SIG-M5 (cell line): ENCODE data around the gene XKR7.
"Not testable (repeated sequence)": the region's sequence is repeated elsewhere in the genome, so short reads cannot be mapped to it uniquely, and the experiment has no call there.

Experiments used
- DNase-seq: peaks from one replicate; lab custom pipeline; 2025; lab: John Stamatoyannopoulos, UW

Gene XKR7

GRCh38 chr20:31967830-31968249 lies at the start of gene XKR7:
TSS of gene XKR7 (plus strand) at chr20:31968151. CDS start at chr20:31968176, 25 bp downstream.
- no peak for DNase-seq

GRCh38 chr20:31918466-31919105 lies 49.4 kb upstream of the XKR7 start:
- DNase-seq, result no peak

GRCh38 chr20:31919410-31920155 lies 48.4 kb upstream of the XKR7 start:
- no peak for DNase-seq

GRCh38 chr20:31920275-31920855 lies 47.6 kb upstream of the XKR7 start:
- no peak for DNase-seq

- not testable (repeated sequence) for DNase-seq
Measured at GRCh38 chr20:31921480-31921879, 46.5 kb upstream of the XKR7 start.

GRCh38 chr20:31922181-31922580 lies 45.8 kb upstream of the XKR7 start:
- no peak for DNase-seq

GRCh38 chr20:31922588-31922987 lies 45.4 kb upstream of the XKR7 start:
- DNase-seq, result no peak

GRCh38 chr20:31923388-31924331 lies 44.3 kb upstream of the XKR7 start:
- DNase-seq, result no peak

- no peak for DNase-seq
Measured at GRCh38 chr20:31924561-31924960, 43.4 kb upstream of the XKR7 start.

GRCh38 chr20:31925631-31926030 lies 42.3 kb upstream of the XKR7 start:
- DNase-seq, result no peak

GRCh38 chr20:31926493-31926892 lies 41.5 kb upstream of the XKR7 start:
- no peak for DNase-seq

- no peak for DNase-seq
Measured at GRCh38 chr20:31927627-31928159, 40.3 kb upstream of the XKR7 start.

GRCh38 chr20:31929631-31930030 lies 38.3 kb upstream of the XKR7 start:
- not testable (repeated sequence) for DNase-seq

GRCh38 chr20:31930779-31931178 lies 37.2 kb upstream of the XKR7 start:
- no peak for DNase-seq

- no peak for DNase-seq
Measured at GRCh38 chr20:31933698-31934097, 34.3 kb upstream of the XKR7 start.

GRCh38 chr20:31934491-31934890 lies 33.5 kb upstream of the XKR7 start:
- DNase-seq, result no peak

- DNase-seq, result no peak
Measured at GRCh38 chr20:31934968-31935764, 32.8 kb upstream of the XKR7 start.

GRCh38 chr20:31936420-31936819 lies 31.5 kb upstream of the XKR7 start:
- no peak for DNase-seq

GRCh38 chr20:31937820-31938219 lies 30.1 kb upstream of the XKR7 start:
- DNase-seq, result no peak

- no peak for DNase-seq
Measured at GRCh38 chr20:31939661-31940060, 28.3 kb upstream of the XKR7 start.

- DNase-seq, result no peak
Measured at GRCh38 chr20:31943052-31943471, 24.9 kb upstream of the XKR7 start.
